Measurements from ENCODE around the gene ATP2B1.
"Not testable (repeated sequence)": the region's sequence is repeated elsewhere in the genome, so short reads cannot be mapped to it uniquely, and the experiment has no call there.

Gene ATP2B1

GRCh38 chr12:89710873-89711750 lies 2.5 kb upstream of the ATP2B1 start:
- no peak for DNase-seq

- DNase-seq, result no peak
These were observed 1.6 kb upstream of the ATP2B1 start for GRCh38 chr12:89709995-89710872.

- peak; percentile 97 for DNase-seq
These were observed 738 bp upstream of the ATP2B1 start for GRCh38 chr12:89709157-89709994.

- no peak for DNase-seq
These were observed 704 bp downstream of the ATP2B1 start for GRCh38 chr12:89707703-89708564.

DNA sequence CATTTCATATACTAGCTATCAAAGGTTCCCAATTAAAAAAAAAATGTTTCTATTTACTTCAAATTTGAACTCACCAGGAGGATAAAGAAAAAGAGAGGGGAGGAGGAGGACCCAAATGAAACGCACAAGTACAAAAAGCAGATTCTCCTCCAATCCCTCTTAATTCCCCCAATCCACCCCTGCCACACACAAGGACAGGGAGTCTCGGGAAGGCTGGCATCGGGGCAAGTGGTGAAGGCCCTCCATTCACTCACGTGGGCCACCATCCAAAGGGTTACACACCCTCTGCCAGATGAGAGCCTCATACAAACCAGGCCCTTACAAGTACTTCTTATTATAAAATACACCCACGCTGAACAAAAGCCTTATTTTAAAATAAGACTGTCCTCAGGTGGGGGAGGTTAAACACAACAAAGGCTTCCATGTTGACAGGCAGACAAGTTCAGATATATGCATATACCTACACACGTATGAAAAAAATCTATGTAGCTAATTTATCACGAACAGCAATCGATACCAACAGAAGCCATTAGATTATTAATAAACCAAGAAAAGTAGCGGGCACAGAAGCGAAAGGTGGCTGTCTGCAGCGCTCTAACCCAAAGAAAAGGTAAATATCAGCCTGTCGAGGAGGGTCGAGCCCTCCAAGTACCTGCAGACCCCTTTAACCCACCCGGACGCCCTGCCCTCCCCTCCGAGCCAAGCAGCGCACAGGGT lies 1.5 kb downstream of the ATP2B1 start:
- no peak for DNase-seq

- DNase-seq, result no peak
These were observed 2.1 kb downstream of the ATP2B1 start for GRCh38 chr12:89706551-89706950.

DNA sequence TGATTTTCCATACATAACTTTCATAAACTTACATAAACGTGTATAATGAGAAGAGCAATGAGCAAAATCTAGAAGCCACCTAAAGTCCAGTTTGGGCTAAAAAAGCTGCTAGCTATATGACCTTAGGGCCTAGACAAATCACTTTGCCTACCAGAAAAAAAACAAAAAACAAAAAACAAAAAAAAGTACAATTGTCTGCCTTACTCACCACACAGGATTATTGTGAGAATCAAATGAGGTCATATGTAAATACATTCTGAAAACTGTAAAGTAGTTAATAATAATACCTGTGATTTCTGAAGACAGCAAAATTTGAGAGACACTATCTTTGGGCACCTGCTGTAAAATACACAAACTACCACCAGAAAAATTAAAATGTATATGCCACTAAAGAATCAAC lies 4.2 kb downstream of the ATP2B1 start:
- no peak for DNase-seq

- no peak for DNase-seq
These were observed 4.9 kb downstream of the ATP2B1 start for GRCh38 chr12:89703768-89704167.

GRCh38 chr12:89702503-89702902 lies 6.1 kb downstream of the ATP2B1 start:
- no peak for DNase-seq

DNA sequence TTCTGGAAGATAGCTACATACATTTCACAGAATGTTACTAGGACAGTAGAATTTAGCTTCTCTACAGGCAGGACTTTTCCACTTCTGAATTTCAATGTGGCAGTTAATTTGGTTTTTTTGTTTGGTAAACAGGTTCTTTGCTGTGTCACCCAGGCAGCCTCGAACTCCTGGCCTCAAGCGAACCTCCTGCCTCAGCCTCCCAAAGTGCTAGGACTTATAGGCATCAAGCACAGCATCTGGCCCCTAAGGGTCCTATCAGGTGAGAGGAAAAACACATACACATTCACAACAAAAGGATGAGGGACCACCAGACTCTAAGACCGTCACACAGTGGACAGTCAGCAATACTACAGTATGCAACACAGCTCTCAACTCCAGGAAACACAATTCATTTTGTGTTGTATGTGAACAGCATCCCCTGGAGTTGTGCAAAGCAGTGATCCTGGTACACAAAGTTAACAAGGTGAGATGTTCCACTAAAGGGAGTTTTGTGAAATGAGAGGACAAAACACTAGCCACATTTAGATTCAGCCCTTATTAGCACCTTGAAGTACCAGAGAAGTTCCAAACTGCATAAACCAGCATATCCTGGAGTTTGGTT lies 6.9 kb downstream of the ATP2B1 start:
- no peak for DNase-seq

DNA sequence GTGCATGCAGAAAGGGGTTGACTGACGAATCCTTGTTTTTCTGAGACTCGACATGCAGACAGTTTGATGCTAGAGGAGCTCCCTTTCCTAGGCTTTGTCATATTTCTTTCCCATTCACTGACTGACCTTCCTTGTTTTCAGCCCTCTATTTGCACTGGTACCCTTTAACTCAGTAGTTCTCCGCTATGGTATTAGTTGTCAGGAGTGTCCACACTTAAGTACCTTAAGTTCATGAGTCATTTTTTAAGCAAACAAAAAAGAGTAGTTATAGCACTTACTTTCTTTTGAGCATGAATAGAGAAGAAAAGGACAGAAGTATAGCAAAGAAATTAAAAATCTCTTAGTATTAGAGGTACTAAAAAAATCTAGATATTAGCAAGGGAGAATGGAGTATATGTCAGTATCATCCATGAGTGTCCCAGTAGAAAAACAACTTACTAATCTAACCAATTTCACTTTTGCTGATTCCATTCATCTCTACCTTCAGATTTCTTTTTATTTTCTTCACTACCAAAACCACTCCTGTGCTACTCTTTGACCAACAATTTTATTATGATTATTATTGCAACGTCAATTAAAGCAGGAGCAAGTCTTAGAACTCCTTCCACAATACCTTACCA lies 8.3 kb downstream of the ATP2B1 start:
- DNase-seq, result no peak

DNA sequence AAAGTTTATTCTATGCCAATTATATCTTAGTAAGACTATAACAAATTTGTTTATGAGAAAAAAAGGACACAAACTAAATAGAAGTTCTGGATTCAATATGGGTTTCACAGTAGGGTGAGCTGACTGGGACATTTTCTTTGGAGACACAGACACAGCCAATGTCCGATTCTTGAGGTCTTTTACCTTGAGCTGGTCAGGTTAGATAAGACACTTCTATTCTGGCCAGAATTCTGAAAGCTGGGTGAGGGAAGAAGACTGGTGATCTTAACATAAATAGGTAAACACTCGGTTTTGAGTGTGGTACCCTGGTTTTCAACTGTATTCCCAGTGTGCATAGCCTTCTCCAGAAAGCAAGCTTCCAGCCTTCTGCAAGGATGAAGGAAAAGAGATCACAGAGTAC lies 10.0 kb downstream of the ATP2B1 start:
- no peak for DNase-seq

- not testable (repeated sequence) for DNase-seq
These were observed 10.9 kb downstream of the ATP2B1 start for GRCh38 chr12:89697728-89698127.

GRCh38 chr12:89697296-89697695 lies 11.3 kb downstream of the ATP2B1 start:
- no peak for DNase-seq

DNA sequence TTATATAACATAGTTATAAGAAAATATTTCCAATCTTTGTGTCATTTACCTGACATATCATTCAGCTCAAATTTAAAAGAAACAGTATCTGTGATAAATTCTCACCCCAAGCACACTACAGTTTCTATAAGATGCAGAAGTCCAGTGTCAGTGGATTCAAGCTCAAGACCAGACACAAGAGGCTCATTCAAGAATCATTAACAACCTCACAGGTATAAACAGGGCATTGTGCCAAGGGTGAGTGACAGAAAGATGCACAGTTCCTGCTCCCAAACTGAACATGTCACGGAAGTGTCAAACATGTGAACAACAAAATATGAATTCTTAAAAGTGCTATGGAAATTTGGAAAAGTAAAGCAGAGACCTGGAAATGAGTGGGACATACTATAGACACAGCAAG lies 12.8 kb downstream of the ATP2B1 start:
- DNase-seq, result no peak

GRCh38 chr12:89695100-89695499 lies 13.5 kb downstream of the ATP2B1 start:
- DNase-seq, result no peak

DNA sequence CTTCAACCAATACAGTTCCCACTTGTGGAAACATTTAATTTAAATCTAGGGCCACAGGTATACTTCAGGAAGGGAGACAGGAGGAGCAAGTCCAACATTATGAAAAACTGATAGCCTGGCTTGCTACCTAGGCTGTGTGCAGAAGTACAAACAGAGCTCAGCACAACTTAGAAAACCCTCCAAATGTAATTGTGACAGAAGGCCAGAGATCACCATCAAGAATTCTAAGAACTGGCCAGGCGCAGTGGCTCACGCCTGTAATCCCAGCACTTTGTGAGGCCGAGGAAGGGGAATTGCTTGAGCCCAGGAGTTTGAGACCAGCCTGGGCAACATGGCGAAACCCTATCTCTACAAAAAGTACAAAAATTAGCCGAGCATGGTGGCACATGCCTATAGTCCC lies 14.1 kb downstream of the ATP2B1 start:
- no peak for DNase-seq

DNA sequence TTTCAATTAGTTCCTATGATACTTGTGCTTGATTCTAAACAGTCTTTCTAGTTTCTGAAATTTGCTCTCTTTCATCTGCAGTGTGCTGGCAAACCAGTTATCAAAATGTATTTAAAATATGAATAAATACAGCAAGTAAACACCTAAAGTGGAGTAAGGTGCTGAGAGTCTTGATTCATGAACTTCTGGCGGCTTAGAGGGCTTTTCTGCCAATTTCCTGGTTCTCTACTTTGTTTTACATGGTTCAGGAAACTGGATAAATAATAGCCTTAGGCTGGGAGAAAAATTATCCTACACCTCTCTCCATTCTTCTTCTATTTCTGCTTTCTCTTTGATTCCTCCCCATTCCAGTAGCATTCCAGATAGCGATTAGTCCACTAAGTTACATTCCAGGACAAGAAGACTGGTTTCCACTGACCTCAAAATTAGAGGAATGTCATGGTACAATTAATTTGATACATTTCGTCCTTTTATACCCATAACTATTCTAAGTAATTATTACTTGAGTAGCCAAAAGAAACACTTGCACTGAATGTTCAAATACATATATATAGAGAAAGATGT lies 14.9 kb downstream of the ATP2B1 start:
- DNase-seq, result no peak

DNA sequence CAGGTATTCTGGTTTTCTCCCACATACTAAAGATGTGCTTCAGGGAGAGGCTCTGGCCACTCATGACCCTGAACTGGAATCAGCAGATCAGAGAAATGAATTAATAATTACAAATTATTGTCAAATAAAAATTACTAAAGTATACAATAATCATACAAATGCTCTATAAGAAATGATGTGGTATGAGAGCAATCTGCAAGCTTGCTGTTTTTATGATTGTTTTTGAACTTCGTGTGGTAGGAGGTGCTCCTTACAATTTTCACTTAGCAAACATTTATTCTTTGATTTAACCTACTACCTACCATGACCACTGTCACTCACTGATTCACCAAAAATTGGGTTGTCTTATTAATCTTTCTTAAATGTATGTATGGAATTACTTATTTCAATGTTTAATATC lies 16.2 kb downstream of the ATP2B1 start:
- no peak for DNase-seq

GRCh38 chr12:89691659-89692058 lies 17.0 kb downstream of the ATP2B1 start:
- no peak for DNase-seq

Data from DMS153 (cell line).